ENCODE measurements around the gene PPP1R12C.

PPP1R12C gene

GRCh38 chr19:55088543-55089341 is 28.7 kb downstream of the PPP1R12C start:
- DNase-seq = peak; percentile 36 to 43

GRCh38 chr19:55088021-55088451 is 29.4 kb downstream of the PPP1R12C start:
- no peak for DNase-seq

GRCh38 chr19:55087542-55087901 is 29.9 kb downstream of the PPP1R12C start:
- no peak for DNase-seq

GRCh38 chr19:55086730-55087541 is 30.5 kb downstream of the PPP1R12C start:
- no peak for DNase-seq

- no peak for DNase-seq
Observed at GRCh38 chr19:55085923-55086715, 31.3 kb downstream of the PPP1R12C start.

- DNase-seq = no peak
Observed at GRCh38 chr19:55084416-55084815, 33.0 kb downstream of the PPP1R12C start.

GRCh38 chr19:55083004-55083850 is 34.2 kb downstream of the PPP1R12C start:
- DNase-seq = no peak

DNA sequence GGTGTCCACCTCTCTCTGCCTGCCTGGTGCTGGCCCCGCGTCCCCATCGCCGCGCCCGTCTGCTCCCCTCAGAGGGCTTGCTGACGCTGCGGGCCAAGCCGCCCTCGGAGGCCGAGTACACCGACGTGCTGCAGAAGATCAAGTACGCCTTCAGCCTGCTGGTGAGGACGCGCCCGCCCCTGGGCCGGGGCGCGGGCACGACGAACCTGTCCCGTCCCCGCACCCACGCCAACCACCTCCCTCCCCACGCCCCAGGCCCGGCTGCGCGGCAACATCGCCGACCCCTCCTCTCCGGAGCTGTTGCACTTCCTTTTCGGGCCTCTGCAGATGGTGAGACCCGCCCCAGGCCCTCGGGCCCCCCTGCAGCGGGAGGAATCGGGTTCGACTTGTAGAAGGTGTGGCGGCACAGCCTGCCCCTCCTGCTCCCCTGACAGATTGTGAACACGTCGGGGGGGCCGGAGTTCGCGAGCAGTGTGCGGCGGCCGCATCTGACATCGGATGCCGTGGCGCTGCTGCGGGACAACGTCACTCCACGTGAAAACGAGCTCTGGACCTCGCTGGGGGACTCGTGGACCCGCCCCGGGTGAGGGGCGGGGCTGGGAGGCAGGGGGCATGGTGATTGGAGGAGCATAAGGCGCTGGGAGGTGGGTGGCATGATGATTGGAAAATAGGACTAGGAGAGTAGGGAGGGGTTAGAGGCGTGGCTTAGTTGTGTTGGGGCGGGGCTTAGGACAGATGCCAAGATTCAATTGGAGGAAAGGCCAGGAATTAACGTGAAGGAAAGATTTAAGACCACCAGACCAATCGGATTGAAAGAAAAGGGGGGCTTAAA is 35.2 kb downstream of the PPP1R12C start:
- DNase-seq = no peak

GRCh38 chr19:55081770-55082019 is 35.7 kb downstream of the PPP1R12C start:
- DNase-seq = no peak

- peak; percentile 48 to 80 for DNase-seq
Observed at GRCh38 chr19:55080968-55081769, 36.3 kb downstream of the PPP1R12C start.

GRCh38 chr19:55080121-55080967 is 37.1 kb downstream of the PPP1R12C start:
- no peak for DNase-seq

DNA sequence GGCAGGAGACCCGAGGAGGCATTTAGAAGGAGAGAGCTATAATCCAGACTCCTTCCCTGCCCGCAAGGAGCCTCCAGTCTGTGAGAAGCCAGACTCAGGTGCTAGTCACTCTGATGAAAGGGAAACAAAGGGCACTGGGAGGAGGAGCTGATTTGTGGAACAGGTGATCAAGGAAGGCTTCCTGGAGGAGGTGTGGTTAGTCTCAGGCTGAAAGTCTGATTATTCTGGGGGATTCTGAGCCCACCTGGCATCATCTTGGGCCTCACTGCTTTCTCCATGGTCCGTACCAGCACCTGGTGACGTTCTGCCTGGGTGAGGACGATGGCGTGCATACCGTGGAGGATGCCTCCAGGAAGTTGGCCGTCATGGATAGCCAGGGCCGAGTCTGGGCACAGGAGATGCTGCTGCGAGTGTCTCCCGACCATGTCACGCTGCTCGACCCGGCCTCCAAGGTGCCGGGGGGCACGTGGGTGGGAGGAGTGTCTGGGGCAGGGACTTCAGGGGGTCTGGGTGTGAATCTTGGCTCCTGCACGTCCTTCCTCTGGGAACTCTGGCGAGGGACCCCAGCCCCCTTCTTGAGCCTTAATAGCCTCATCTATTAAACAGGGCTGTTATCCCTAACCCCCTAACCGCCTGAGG is 37.9 kb downstream of the PPP1R12C start:
- DNase-seq = no peak

GRCh38 chr19:55078996-55079395 is 38.4 kb downstream of the PPP1R12C start:
- no peak for DNase-seq

DNA sequence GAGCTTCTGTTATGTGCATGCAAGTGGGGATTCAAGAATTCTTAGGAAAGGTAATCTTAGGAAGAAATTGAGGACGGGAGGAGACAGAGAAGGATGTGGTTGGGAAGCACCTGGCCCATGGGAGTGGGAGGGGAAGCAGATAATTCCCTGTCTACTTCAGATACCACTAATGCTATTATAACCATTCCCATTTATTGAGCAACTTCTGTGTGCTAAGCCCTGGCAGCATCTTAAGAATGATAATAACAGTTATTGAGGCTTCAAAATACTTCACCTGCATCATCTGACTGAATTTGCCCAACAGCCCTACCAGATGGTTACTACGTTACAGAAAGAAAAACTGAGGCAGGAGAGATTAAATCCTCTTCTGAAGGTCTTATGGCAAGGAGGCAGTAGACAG is 40.3 kb downstream of the PPP1R12C start:
- no peak for DNase-seq

DNA sequence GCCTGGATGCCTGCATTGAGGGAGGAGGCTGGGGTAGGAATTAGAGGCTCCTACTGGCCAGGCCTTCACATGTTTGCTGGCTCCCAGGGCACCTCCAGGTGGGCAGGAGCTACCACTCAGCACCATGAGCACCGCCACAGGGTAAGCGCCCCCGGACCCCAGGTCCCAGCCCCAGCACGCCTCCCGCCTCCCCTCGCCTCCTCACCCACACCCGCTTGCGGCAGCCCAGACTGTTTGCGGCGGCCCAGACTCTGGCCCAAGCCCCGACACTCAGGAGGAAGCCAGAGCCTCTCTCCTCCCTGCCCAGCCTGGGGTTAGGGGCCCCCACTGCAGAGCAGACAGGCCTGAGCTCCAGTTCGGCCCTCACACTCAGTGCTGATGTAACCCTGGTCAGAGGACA is 41.1 kb downstream of the PPP1R12C start:
- no peak for DNase-seq

DNA sequence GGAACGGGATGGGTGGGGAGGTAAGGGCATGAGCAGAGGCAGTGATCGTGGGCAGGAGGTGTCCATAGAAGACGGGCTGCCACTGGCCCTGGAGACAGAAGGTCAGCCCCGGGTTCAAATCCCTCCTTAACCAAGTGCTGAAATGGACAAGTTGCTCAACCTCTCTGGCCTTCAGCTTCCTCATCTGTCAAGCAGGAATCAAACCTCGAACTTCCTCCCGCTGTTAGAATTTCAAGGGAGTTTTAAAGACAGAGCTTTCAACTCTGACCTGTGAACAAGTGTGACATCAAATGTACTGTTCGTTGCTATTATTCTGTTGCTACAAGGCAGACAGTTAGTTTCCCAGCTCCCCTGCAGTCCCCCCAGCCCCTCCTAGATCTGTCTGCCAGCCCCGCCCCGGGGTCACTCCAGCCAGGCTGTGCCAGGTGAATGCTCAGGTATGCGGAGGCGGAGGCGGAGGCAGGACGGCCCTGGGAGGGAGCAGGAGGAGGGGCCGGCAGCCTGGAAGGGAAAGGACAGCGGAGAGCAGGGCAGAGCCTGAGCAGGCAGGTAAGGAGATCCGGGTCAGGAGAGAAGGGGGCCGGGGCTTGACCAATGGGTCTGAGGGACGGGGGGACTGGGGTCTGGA is 42.0 kb downstream of the PPP1R12C start, which contains the start of gene EPS8L1:
Gene EPS8L1, plus strand, starts transcription at position 499 of the 628 bp plus-strand sequence. CDS start 576 bp downstream, outside the sequence.
- DNase-seq = no peak

GRCh38 chr19:55071913-55072312 is 45.5 kb downstream of the PPP1R12C start:
- no peak for DNase-seq

DNA sequence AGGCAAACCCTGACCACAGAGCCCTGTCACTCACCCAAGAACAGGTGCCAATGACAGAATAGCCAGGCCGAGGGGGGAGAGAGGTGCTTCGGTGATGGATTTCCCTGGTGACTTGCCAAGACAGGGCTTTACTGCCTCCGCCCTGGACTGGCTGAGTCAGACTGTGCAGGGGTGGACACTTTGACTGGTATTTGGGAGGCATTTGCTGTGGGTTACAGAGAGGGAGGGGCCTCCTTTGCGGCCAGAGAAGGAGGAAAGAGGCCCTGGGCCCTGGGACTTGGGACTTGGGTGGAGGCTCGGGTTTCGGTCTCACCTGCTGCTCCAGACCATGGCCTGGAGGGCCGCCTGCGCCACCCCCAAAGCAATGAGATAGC is 46.3 kb downstream of the PPP1R12C start:
- no peak for DNase-seq

Data from bone marrow (tissue), 2 donors.